ENCODE results near the gene KLF5.

GRCh38 chr13:73107481-73107880, 48.7 kb downstream of the KLF5 start:
- TF ChIP-seq, protein P1, sequence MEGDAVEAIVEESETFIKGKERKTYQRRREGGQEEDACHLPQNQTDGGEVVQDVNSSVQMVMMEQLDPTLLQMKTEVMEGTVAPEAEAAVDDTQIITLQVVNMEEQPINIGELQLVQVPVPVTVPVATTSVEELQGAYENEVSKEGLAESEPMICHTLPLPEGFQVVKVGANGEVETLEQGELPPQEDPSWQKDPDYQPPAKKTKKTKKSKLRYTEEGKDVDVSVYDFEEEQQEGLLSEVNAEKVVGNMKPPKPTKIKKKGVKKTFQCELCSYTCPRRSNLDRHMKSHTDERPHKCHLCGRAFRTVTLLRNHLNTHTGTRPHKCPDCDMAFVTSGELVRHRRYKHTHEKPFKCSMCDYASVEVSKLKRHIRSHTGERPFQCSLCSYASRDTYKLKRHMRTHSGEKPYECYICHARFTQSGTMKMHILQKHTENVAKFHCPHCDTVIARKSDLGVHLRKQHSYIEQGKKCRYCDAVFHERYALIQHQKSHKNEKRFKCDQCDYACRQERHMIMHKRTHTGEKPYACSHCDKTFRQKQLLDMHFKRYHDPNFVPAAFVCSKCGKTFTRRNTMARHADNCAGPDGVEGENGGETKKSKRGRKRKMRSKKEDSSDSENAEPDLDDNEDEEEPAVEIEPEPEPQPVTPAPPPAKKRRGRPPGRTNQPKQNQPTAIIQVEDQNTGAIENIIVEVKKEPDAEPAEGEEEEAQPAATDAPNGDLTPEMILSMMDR (IDR thresholded peaks at IDR 0.05) = no peak
- no peak for TF ChIP-seq POLR2AphosphoS5 (IDR thresholded peaks at IDR 0.05)
- no peak for TF ChIP-seq EP300 (IDR thresholded peaks at IDR 0.05)

All from suprapubic skin (tissue), 4 donors.